Gastroesophageal sphincter (tissue), 3 donors: ENCODE measurements around the gene C3.

Source experiments
- CTCF ChIP-seq, 4 experiments: fragments of 200-600 bp in 2 of 4; fragments of 450-650 bp in 2 of 4; sonication (generic) in 1 of 4; IDR thresholded peaks; one replicate each; pipeline ENCODE4 v1.5.1; 2017 to 2019; ENCODE audit warnings: antibody characterized with exemption in 4 of 4, mild to moderate bottlenecking in 2 of 4, moderate library complexity in 2 of 4
- POLR2AphosphoS5 ChIP-seq: sonication (generic); formaldehyde crosslinking; IDR thresholded peaks from one replicate; pipeline ENCODE4 v1.6.1; 2017; ENCODE audit warnings: antibody characterized with exemption

GRCh38 chr19:6690160-6690885, 30.1 kb downstream of the C3 start:
- TF ChIP-seq POLR2AphosphoS5 (no peak), CTCF (IDR thresholded peaks at IDR 0.05) (no peak)
